Heart left ventricle (tissue), 13 donors: ENCODE data around the gene TICRR.

Experiments used
- POLR2A ChIP-seq, 2 donors: fragments of 450-650 bp; IDR thresholded peaks; one replicate each; pipeline ENCODE4 v1.6.1; 2017; ENCODE audit warnings: antibody characterized with exemption in 2 of 2, mild to moderate bottlenecking in 2 of 2, moderate library complexity in 2 of 2
- TF ChIP-seq, protein P1 (sequence below), 12 donors: fragments of 200-600 bp; sonication (generic) in 4 of 12; IDR thresholded peaks; one replicate each; pipeline versions ENCODE4 v1.5.0 to v1.8.0; 2018 to 2022; ENCODE audit warnings: antibody characterized with exemption in 12 of 12, mild to moderate bottlenecking in 5 of 12
- donor health status: ischemic (EF 13 %, LVEDD 7.1; RV severe dilation, severe dysfunction).
- donor health status: DM: no; HTN: yes; CAD: no.
- donor health status: DM: no; HTN: no; CAD: no.
- donor health status: ischemic (EF 25% LVEDD 6.9; RV normal size, moderate dysfunction).
- donor health status: ischemic (EF 25% LVEDD 5.7; RV mildly dilated, moderate dysfunction).
- donor health status: ischemic (EF 35%, LVEDD 5.7; RV mildly dilated, moderate dysfunction).
- donor health status: nonischemic (EF 11% LVEDD 7.7; RV severe dilation, severe dysfunction).
- donor health status: DM: yes; HTN: yes; CAD: no.
- donor health status: PGD.
- donor health status: ischemic (EF 29% LVEDD 5.4; RV normal size, mild dysfunction).
- donor health status: nonischemic (EF 23%, LVEDD 6.1; RV moderate dilation, normal function).

GRCh38 chr15:89575146-89575655 is at the start of gene TICRR:
- TF ChIP-seq POLR2A (IDR thresholded peaks at IDR 0.05), result no peak
- TF ChIP-seq, protein P1, sequence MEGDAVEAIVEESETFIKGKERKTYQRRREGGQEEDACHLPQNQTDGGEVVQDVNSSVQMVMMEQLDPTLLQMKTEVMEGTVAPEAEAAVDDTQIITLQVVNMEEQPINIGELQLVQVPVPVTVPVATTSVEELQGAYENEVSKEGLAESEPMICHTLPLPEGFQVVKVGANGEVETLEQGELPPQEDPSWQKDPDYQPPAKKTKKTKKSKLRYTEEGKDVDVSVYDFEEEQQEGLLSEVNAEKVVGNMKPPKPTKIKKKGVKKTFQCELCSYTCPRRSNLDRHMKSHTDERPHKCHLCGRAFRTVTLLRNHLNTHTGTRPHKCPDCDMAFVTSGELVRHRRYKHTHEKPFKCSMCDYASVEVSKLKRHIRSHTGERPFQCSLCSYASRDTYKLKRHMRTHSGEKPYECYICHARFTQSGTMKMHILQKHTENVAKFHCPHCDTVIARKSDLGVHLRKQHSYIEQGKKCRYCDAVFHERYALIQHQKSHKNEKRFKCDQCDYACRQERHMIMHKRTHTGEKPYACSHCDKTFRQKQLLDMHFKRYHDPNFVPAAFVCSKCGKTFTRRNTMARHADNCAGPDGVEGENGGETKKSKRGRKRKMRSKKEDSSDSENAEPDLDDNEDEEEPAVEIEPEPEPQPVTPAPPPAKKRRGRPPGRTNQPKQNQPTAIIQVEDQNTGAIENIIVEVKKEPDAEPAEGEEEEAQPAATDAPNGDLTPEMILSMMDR (IDR thresholded peaks at IDR 0.05), result no peak
